ENCODE measurements around the gene SPA17.

SPA17 gene

DNA sequence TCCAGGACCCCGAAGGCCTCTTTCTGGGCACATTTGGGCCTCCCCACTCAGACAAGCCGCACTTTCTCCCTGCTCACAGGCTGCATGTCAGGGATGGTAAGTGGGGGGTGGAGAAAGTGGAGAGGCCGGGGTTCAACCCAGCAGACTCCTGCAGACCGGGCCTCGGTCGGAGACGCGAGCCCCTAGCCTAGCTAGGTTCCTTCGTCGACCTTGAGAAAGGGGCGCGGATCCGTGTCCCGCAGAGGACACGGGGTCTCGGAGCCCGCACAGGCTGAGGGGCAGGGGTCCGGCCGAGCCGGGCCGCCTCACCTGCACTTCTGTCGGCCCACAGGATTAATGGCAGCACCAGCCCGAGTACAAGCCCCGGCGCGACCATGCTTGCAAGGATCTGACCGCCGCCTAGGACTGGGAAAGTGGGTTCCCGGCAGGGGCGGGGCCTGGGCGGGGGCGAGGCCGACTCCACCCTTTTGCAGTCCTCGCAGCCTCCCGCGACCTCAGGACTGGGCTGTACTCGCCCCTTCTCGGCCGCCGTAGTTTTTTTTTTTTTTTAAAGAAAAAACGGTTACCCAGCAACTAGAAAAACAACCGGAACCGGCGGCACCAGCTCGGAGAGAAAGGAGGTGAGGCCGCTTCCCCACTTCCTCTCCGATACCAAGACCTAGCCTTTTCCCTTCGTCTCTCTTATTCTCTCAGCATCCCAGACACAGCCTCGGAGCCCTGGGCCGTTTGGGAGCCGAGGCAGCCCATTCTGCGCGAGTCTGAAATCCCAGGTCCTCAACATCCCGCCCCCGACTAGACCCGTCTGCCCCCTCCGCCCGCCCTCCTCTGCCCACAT is at the start of gene SPA17, which contains the start of gene SIAE:
SPA17 (plus strand) TSS at position 572 of the 835 bp plus-strand sequence. CDS start 1,361 bp downstream, outside the sequence.
SIAE (minus strand) TSS at position 407 of the 835 bp plus-strand sequence; CDS start at position 376, 31 bp downstream.
- peak; percentile 74 to 88 for DNase-seq (ENCODE audit: low read depth in 2 of 2)

DNA sequence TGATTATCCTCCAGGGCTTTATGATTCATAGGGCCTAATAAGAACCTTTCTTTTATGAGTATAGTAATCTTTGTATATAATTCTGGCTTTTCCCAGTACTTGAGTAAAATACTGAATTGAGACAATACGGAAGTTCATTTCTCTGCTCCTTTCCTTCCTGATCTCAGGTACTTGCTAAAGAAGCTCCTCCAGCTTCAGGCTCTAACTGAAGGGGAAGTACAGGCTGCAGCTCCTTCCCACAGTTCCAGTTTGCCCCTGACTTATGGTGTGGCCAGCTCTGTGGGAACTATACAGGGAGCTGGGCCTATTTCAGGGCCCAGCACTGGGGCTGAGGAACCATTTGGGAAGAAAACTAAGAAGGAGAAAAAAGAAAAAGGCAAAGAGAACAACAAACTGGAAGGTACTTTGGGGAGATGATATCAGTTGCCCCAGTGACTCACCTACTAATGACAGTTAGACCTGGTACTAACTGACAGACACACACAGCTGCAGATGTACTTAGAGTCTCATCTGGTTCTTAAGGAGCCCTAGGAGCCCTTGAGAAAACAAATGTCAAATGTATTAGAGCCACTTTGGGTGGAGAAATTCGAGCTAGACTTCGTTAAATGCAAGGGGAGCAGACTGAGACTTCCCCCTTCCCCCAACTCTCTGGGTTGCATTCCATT is 48.1 kb upstream of the SPA17 start:
- no peak for DNase-seq (ENCODE audit: low read depth in 2 of 2)

DNA sequence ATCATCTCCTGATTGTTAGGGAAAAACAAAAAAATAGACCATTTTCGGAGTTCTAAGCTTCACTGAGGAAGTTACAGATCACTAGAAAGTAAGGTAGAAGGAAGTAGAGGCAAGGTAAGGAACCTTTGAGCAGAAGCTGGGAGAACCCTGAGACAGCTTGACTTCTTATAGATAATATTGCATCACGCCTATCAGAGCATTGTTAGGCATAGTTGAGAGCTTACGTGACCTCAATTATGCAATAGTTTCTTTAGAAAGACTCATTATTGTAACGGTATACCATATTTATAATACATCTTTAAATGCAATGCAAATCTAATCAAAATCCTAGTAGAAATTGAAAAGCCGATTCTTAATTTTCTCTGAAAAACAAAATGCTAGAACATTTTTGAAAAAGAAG is 46.2 kb upstream of the SPA17 start:
- DNase-seq (ENCODE audit: low read depth in 2 of 2), result no peak

DNA sequence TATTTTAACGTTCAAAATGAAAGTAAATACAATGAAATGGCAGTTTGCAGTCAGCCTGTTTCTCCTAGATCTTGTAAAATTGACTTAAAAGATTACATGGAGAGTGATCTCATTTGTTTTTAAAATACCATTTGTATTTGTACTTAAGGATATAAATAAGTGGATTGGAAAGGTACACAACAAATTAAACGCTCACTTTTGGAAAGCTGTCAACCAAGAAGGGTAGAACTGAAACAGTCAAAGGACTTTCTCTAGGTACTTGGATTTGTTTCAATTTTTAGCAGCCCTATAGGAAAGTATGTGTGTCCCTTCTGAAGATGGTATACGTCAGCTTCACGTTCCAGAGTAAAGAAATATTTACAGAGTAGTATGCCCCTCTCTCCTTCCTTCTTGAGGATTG is 43.7 kb upstream of the SPA17 start:
- DNase-seq (ENCODE audit: low read depth in 2 of 2), result no peak

DNA sequence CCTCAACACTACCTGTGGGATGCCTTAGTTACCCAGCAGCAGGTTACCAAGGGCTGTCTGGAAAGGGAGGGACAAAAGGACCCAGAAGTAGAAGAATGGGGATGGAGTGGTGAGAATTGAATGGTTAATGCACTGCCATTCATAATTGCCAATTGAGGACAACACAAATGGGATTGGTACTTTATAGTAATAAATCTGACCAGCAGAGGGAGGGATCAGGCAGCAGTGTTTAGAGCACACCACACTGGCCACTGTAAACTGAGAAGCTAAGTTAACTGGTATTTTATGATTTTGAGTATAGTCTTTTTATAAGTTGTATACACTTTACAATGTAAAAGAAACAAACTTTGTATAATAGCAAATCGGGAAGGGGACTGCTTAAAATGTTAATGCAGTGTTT is 40.3 kb upstream of the SPA17 start:
- no peak for DNase-seq (ENCODE audit: low read depth in 2 of 2)

DNA sequence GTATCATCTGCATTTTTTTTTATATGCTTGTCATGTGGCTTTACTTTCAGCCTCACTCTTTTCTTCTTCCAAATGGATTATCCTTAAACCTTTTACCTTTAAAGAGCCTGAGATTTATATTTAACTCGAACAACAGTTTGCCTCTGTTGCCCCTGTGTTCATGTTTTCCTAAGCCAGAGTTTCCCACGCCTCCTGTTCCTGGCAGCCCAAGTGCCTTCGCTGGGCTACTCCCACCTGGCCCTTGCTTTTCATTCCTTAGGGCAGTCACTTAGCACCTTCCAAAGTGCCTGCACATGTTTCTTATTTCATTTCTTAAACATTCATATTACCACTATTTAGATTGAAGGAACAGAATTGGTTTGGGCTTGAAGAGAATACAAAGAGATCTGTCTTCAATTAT is 37.8 kb upstream of the SPA17 start:
- DNase-seq (ENCODE audit: low read depth in 2 of 2), result no peak

DNA sequence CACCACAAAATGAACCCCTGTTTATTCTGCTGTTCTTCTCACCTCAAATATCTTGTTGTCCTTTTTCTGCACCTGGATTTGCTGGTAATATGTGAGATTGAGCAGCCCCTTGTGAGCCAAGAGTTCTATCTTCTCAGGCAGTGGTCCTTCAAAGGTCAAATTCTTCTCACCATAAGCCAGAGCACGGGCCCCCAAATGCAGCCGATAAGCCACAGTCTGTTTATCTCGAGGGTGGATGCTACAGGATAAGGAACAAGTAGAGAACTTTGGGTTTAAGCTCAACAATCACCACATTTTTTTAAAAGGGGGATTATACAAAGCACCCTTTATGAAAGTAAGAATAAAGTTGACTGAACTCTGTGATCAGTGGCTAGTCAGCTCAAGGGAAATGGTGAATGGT is 35.2 kb upstream of the SPA17 start:
- DNase-seq (ENCODE audit: low read depth in 2 of 2), result no peak

GRCh38 chr11:124639186-124639585 is 34.5 kb upstream of the SPA17 start:
- DNase-seq (ENCODE audit: low read depth in 2 of 2), result no peak

GRCh38 chr11:124640666-124641065 is 33.0 kb upstream of the SPA17 start:
- DNase-seq (ENCODE audit: low read depth in 2 of 2), result no peak

GRCh38 chr11:124642628-124643027 is 31.1 kb upstream of the SPA17 start:
- no peak for DNase-seq (ENCODE audit: low read depth in 2 of 2)

- no peak for DNase-seq (ENCODE audit: low read depth in 2 of 2)
Observed at GRCh38 chr11:124643042-124643604, 30.6 kb upstream of the SPA17 start.

DNA sequence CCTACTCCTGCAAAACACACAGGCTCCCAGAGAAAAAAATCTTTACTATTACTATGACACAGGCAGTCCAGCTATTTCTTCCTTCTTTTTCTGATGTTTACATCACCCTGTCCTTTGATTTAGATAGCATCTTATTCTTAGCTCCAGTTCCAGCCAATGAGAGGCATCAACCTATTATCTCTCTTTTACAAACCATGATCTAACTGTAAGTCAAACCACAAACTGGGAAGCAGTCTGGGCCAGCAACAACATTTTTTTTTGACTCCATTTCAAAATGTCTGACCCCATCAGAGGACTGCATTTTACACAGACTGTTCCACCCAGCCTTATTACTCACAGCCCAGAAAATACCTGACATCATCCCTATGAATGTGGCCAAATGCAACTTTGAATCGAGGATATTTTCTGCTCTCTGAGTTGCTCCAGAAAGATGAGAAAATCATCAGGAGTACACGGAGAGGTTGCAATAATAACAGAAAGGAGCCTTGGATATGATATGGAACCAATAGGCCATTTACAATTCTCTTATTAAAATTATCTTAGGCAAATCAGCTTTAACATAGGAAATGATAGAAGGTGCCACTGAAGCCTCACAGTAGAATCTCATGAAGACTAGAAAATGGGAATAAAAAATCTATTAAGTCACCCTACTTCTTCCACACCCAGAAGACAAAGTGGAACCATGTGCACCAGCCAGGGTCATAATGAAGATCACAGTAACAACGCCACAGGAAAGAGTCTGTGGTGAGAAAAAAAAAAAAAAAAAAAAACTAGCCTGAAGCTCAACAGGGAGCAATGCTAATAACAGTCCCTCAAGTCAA is 29.9 kb upstream of the SPA17 start:
- DNase-seq (ENCODE audit: low read depth in 2 of 2), result no peak

DNA sequence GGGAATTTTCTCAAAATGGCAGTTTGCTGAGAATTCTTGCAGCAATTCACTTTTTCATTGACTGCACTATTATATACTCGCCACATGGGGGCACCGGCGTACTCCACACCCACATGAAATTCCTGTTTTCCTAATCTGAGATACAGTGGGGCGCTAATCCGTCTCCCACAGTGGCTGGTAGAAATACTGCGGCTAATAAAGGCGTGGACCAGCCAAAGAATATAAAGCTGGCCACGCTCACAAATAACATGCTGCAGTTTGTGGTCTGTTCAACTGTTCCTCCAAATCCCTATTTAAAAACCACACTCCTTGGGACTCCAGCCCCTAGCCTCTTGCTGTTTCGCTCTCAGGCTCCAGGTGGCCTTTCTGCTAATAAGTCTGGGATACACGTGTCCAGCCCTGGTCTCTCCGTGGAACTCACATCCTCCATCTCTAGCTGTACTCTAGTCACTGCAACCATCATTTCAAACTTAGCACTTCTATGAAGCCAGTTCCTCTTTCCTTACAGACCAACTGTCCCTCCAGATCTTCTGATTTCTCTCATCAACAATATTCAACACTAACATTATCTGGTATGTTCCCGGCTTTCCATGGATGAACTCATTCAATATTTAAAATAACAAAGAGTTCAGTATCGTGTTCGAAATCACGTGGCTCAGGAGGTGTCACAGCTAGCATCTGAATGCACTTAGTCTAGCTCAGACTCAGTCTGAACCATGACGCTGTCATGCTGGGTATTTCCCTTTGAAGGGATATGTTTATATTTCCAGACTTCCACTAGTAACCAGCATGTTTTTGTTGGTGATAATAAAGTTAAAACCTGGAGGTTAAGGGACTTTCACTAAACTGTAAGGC is 29.1 kb upstream of the SPA17 start:
- DNase-seq (ENCODE audit: low read depth in 2 of 2), result no peak

GRCh38 chr11:124646148-124646547 is 27.6 kb upstream of the SPA17 start:
- no peak for DNase-seq (ENCODE audit: low read depth in 2 of 2)

- no peak for DNase-seq (ENCODE audit: low read depth in 2 of 2)
Observed at GRCh38 chr11:124648610-124649009, 25.1 kb upstream of the SPA17 start.

DNA sequence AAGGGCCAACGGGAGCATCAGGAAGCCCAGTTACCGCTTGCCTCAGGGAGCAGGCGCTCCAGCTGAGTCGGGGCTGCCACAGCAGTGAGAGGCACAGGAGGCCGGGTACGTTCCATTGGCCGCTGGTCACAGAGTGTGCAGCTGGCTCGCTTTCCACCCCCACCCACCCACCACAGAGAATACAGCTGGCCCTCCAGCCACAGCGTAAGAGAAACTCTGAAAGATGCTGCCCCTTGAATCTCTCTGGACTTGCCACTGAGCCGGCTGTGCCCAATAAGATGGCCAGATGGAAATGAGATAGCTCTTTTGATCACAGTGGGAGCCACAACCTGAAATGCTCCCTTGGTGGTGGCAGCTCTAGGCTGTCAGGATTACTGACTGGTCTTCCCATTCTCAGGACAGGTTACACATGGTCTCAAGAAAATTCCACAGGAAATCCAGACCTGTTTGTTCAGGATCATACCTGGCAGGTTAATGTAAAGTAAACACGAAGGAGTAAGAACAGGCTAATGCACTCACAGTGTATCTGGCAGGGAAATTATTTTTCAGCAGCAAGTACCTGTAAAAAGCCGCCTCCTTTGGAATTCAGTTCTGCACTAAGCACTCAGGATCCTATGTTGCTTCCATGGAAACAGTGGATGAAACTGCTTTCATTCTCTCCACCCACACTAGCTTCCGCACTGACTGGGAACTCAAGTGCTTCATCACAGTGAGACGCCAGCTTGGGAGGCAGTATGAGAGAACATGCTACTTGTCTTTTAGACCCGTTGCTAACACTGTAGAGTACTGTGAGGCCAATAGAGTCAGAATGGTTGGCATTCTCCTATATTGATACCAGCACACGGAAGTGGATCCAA is 16.7 kb upstream of the SPA17 start:
- DNase-seq (ENCODE audit: low read depth in 2 of 2), result no peak

- no peak for DNase-seq (ENCODE audit: low read depth in 2 of 2)
Observed at GRCh38 chr11:124657904-124658303, 15.8 kb upstream of the SPA17 start.

DNA sequence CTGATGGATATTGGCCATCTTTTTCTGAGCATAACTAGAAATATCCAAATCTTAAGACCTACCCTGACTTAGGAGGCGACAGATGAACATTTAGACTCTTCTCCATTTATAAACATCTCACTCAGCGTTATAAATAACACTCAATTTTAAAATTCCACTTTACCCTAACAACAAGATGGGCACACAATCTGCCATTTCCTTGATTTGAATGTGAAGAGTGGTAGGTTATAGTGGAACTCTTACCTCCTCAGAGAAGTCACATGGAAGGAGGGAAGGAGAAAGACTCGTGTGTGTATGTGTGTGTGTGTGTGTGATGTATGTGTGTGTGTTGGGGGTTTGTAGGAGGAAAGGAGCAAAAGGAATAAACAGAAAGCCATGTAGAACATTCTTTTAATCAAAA is 15.2 kb upstream of the SPA17 start:
- no peak for DNase-seq (ENCODE audit: low read depth in 2 of 2)

DNA sequence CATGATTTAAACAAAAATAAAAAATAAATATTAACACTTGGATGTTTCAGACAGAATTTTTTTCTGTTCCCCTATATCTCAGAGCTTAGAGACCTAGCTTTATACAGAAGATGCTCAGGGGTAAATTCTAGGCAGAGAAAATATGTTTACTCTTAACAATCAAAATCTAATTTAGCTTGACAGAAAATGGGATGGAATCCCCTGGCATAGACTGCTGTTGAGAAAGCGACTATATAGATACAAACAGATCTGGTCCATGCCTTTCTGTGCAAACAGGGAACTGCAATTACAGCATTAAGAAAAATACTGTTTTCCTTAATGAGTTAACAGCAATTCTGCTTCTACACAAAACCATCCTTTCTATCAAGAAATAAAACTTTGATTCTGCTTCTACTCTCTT is 14.7 kb upstream of the SPA17 start:
- no peak for DNase-seq (ENCODE audit: low read depth in 2 of 2)

DNA sequence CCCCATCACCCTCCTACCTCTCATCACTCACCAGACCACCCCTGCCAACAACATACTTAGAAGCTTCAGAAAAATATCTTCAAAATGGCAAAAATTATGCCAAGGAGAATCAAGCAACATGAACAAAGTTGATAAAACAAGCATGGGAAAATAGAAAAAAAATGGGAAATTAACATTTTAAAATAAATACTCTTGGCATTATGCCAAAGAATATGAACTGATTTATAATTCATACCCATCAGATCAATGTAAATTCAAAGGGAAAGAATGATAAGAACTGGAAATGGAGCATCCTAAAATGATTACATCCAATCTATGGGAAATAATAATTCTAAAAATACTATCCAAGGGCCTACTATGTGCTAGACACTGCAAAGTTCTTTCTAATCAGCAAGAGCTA is 12.2 kb upstream of the SPA17 start:
- no peak for DNase-seq (ENCODE audit: low read depth in 2 of 2)
